DOHH2 (cell line): ENCODE results near the gene PLAC8.

Experiments
- H3F3A ChIP-seq: fragments of 200-600 bp; sonication (generic), shearing (Covaris generic); 2 replicates; pipeline ENCODE4 v1.6.0; 2016; ENCODE audit warnings: antibody characterized with exemption, mild to moderate bottlenecking; ENCODE audit not compliant: control insufficient read depth, insufficient read depth
- H3K27ac ChIP-seq: fragments of 200-600 bp; sonication (generic); 2 replicates; pipeline ENCODE4 v1.5.1; 2014; ENCODE audit warnings: low read depth, mild to moderate bottlenecking, low read length, moderate library complexity
- H3K27me3 ChIP-seq: fragments of 200-600 bp; sonication (generic); 2 replicates; pipeline ENCODE4 v1.6.1; 2014; ENCODE audit warnings: mild to moderate bottlenecking, low read length, mixed read lengths; ENCODE audit not compliant: control insufficient read depth
- H3K36me3 ChIP-seq: fragments of 200-600 bp; sonication (generic); 2 replicates; pipeline ENCODE4 v1.6.1; 2014; ENCODE audit warnings: mild to moderate bottlenecking, low read length, moderate library complexity, mixed read lengths; ENCODE audit not compliant: control insufficient read depth
- H3K4me1 ChIP-seq: fragments of 200-600 bp; sonication (generic); 2 replicates; pipeline ENCODE4 v1.6.1; 2014; ENCODE audit warnings: mild to moderate bottlenecking, low read length, mixed read lengths; ENCODE audit not compliant: control insufficient read depth
- H3K4me2 ChIP-seq: fragments of 200-600 bp; sonication (generic); 2 replicates; pipeline ENCODE4 v1.6.0; 2014; ENCODE audit warnings: mild to moderate bottlenecking, low read length, moderate library complexity
- H3K4me3 ChIP-seq: fragments of 200-600 bp; sonication (generic); 2 replicates; pipeline ENCODE4 v1.5.1; 2014; ENCODE audit warnings: mild to moderate bottlenecking, low read length, mixed read lengths
- H3K79me2 ChIP-seq: fragments of 200-600 bp; sonication (generic); 2 replicates; pipeline ENCODE4 v1.6.1; 2014; ENCODE audit warnings: mild to moderate bottlenecking, low read length, mixed read lengths; ENCODE audit not compliant: control insufficient read depth
- H3K9me2 ChIP-seq: fragments of 200-600 bp; sonication (generic); replicated peaks from 2 replicates; pipeline ENCODE4 v1.6.1; 2014; ENCODE audit warnings: mild to moderate bottlenecking, low read length, mixed read lengths; ENCODE audit not compliant: control insufficient read depth
- H3K9me3 ChIP-seq: fragments of 200-600 bp; sonication (generic); 2 replicates; pipeline ENCODE4 v1.6.1; 2014; ENCODE audit warnings: antibody characterized with exemption, low read length, mixed read lengths; ENCODE audit not compliant: control insufficient read depth, insufficient read depth
- H4K20me1 ChIP-seq: fragments of 200-600 bp; sonication (generic); 2 replicates; pipeline ENCODE4 v1.6.0; 2014; ENCODE audit warnings: low read depth, mild to moderate bottlenecking, antibody characterized with exemption, low read length, moderate library complexity; ENCODE audit not compliant: control insufficient read depth, insufficient read depth
- CTCF ChIP-seq: fragments of 200-600 bp; sonication (generic); IDR thresholded peaks from one replicate; pipeline ENCODE4 v1.5.1; 2014; ENCODE audit warnings: antibody characterized with exemption, mild to moderate bottlenecking, low read depth, low read length; ENCODE audit not compliant: poor library complexity, severe bottlenecking
- EZH2phosphoT487 ChIP-seq: fragments of 200-600 bp; sonication (generic); IDR thresholded peaks from 2 replicates; pipeline ENCODE4 v1.6.1; 2017; ENCODE audit warnings: borderline replicate concordance, mild to moderate bottlenecking, antibody characterized with exemption, low read length, moderate library complexity, mixed read lengths

The PLAC8 gene

GRCh38 chr4:83114576-83114975 lies at the start of gene PLAC8:
Gene PLAC8, minus strand, starts transcription at chr4:83114729. Its CDS starts 6,808 bp downstream, at chr4:83107921.
- 0 out of 2 replicates have a peak within 1 kb of the TSS, but pooled peaks have one; percentile 9 for H3K4me2 ChIP-seq
- H3K4me3 ChIP-seq, result no peak within 1 kb of the TSS
- H3K27ac ChIP-seq, result no peak within 1 kb of the TSS

GRCh38 chr4:83153417-83153816 lies 38.9 kb upstream of the PLAC8 start:
- Histone ChIP-seq H3K36me3 (no peaks in the 10 kb centered on the region), H3K4me2 (no peak overlapping the region), H3K27ac (no peak overlapping the region), H3F3A (no peaks in the 10 kb centered on the region), H4K20me1 (no peaks in the 10 kb centered on the region), H3K4me3 (no peak overlapping the region), H3K9me3 (no peaks in the 10 kb centered on the region), H3K9me2 (no peaks in the 10 kb centered on the region), H3K4me1 (no peaks in the 10 kb centered on the region), H3K79me2 (no peaks in the 10 kb centered on the region), H3K27me3 (0 out of 2 replicates have a peak, but pooled peaks cover 2% of the 10 kb centered on the region)
- no peak for TF ChIP-seq EZH2phosphoT487
- TF ChIP-seq CTCF, result no peak

More at GRCh38 chr4:83114576-83114975, at the start of gene PLAC8:
- Histone ChIP-seq H3K4me1 (peaks cover 47% of the 10 kb centered on the region), H3K36me3 (no peaks in the 10 kb centered on the region), H3K9me2 (no peaks in the 10 kb centered on the region), H3F3A (peaks cover 6% of the 10 kb centered on the region), H3K79me2 (no peaks in the 10 kb centered on the region), H3K9me3 (no peaks in the 10 kb centered on the region), H4K20me1 (no peaks in the 10 kb centered on the region), H3K27me3 (peaks cover 3% of the 10 kb centered on the region)
- TF ChIP-seq EZH2phosphoT487 (no peak), CTCF (no peak)

GRCh38 chr4:83152746-83153145 lies 38.2 kb upstream of the PLAC8 start:
- Histone ChIP-seq H3K27ac (no peak overlapping the region), H4K20me1 (no peaks in the 10 kb centered on the region), H3K4me3 (no peak overlapping the region), H3K9me3 (no peaks in the 10 kb centered on the region), H3K36me3 (no peaks in the 10 kb centered on the region), H3K79me2 (no peaks in the 10 kb centered on the region), H3K4me1 (no peaks in the 10 kb centered on the region), H3F3A (no peaks in the 10 kb centered on the region), H3K4me2 (no peak overlapping the region), H3K9me2 (no peaks in the 10 kb centered on the region), H3K27me3 (0 out of 2 replicates have a peak, but pooled peaks cover 3% of the 10 kb centered on the region)
- TF ChIP-seq CTCF (no peak), EZH2phosphoT487 (no peak)

GRCh38 chr4:83151651-83152050 lies 37.1 kb upstream of the PLAC8 start:
- H3K36me3 ChIP-seq, result no peaks in the 10 kb centered on the region
- no peak overlapping the region for H3K4me2 ChIP-seq

More at GRCh38 chr4:83151651-83152050, 37.1 kb upstream of the PLAC8 start:
- TF ChIP-seq EZH2phosphoT487, result no peak
- H3K4me1 ChIP-seq, result no peaks in the 10 kb centered on the region
- H3K27me3 ChIP-seq, result 0 out of 2 replicates have a peak, but pooled peaks cover 3% of the 10 kb centered on the region
- no peaks in the 10 kb centered on the region for H3K9me2 ChIP-seq
- H3K27ac ChIP-seq, result no peak overlapping the region
- no peaks in the 10 kb centered on the region for H3K9me3 ChIP-seq
- H3K79me2 ChIP-seq, result no peaks in the 10 kb centered on the region
- H4K20me1 ChIP-seq, result no peaks in the 10 kb centered on the region
- no peak overlapping the region for H3K4me3 ChIP-seq
- no peaks in the 10 kb centered on the region for H3F3A ChIP-seq
